GM18520 (cell line): ENCODE data around the gene SLC25A42.

Experiments used
- ATAC-seq: cut with Tn5 transposase; IDR thresholded peaks from one replicate; pipeline ENCODE4 v1.9.1; 2021; ENCODE audit not compliant: unreplicated experiment

SLC25A42 gene

DNA sequence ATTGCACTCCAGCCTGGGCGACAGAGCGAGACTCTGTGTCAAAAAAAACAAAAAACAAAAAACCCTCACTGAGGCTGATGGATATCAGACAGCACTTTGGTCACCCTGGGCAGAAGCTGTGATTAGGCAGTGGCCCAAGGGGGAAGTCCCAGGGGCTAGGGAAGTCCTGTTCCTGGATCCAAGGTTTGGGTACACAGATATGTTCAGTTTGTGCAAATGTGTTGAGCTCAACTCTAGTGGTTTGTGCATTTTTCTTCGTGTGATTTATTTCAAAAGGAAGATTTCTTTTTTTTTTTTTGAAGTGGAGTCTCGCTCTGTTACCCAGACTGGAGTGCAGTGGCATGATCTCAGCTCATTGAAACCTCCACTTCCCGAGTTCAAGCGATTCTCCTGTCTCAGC is 94.0 kb downstream of the SLC25A42 start:
- no peak for ATAC-seq

GRCh38 chr19:19159534-19159933 is 95.7 kb downstream of the SLC25A42 start:
- no peak for ATAC-seq

GRCh38 chr19:19160461-19161035 is 96.8 kb downstream of the SLC25A42 start:
- no peak for ATAC-seq

- no peak for ATAC-seq
These were observed 98.7 kb downstream of the SLC25A42 start for GRCh38 chr19:19162495-19162894.
